DMS79 treated with DMSO at 0.1 percent for 48 hours (cell line): Measurements from ENCODE around the gene PAXX.

ENCODE experiments used
- DNase-seq: peaks from one replicate; lab custom pipeline; 2025; lab: John Stamatoyannopoulos, UW

PAXX gene

DNA sequence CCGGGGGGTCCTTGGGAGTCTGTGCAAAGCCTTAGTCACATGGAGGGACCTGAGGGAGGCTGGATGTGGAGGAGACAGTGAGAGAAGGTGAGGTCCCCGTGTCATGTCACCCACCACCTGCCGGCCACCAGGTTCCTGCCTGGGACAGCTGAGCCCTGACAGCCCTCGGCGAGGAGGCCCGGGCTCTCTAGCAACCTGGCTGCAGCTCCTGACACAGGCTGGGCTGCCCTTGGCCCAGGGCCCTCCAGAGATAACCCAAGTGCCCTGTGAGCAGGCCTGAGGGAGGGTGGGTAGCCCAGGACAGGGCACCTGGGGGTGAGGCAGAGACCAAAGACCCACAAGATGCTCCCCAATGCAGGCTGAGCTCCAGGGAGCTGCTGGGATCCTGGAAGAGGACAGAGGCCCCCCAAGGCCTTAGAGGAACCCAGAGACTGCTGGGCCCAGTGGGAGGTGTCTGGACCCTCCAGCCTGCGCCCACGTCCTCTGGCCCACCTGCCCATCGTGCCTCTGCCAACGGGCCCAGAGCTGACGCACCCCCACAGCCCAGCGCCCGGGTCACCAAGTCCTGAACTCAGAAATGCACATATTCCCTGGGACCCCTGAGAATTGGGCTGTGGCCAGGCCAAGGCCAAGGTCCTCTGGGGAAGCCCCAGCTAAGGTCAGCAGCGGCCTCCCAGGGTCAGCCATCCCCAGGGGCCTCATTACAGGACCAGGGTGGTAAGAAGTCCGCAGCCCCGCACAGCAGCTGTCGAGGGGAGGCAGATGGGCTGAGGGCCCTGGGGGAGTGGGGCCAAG lies 23.7 kb upstream of the PAXX start:
- no peak for DNase-seq

- DNase-seq, result no peak
These were observed 23.1 kb upstream of the PAXX start for GRCh38 chr9:136969150-136969549.

DNA sequence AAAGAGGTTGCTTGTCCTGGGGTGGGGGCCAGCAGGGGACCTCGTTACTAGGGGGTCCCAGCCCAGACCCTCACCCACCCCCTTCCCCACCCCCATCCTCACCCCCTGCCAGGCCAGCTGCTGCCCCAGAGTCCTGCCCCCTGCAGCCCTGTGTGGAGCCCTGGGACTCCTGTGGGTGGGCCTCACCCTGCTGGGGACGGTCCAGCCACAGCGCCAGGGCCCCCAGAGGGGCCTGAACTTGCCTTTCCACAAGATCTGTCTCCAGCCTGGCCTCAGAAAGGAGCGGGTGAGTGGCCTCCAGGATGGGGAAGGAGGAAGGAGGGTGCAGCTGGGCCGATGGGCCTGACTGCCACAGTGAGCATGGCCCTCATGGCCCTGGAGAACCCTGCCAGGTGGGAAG lies 22.4 kb upstream of the PAXX start:
- no peak for DNase-seq

- no peak for DNase-seq
These were observed 21.9 kb upstream of the PAXX start for GRCh38 chr9:136970361-136970760.

DNA sequence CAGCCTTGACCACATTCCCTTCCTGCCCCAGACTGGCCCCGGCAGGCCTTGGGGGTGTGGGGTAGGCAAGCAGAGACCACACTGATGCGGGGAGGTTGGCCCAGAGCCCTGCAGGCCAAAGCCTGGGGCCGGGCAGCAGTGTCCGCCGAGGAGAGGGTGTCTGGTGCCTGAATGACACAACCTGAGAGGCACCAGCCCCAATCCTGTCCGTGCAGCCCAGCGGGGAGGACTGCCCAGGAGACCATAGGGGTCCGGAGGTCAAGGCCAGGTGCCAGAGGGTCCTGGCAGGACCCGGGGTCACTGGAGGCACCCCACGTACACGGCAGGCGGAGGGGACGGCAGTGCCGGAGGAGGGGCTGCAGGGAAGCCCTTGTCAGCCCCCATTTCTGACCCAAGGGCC lies 20.5 kb upstream of the PAXX start:
- no peak for DNase-seq

DNA sequence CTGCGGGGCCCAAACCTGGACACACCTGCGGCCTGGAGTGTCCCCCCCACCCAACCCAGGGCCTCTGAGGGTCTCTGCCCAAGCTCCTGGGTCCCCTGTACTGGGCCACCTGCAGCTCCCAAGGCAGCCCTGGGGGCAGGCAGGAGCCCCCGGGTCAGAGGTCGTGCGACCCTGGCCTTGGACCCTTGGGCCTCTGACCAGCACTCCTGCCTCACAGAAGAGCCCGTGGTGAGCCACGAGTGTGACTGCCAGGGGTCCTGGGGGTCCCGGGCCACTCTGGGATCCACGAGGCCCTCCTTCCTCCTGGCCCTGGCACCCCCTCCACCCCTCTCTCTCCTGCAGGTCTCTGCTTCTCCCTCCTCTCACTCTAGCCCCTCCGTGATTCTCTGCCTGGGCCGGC lies 19.9 kb upstream of the PAXX start:
- no peak for DNase-seq

DNA sequence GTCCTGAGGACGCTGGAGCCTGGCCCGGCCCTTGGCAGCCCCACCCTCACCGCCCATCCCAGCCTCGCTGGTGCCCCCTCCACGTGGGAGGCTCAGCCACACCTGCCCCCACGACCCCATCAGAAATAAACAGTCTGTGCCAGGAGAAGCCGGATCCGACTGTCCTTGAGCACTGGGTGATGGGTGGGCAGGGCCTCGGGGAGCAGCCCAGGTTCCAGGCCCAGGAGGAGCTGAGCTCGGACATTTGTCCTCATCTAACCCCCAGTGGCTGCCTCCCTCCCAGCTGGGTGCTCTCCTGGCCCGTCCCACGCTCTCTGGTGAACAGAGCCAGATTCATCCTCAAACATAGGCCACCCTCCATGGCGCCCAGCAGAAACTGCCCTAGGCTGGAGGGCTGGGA lies 19.5 kb upstream of the PAXX start:
- DNase-seq, result no peak

- DNase-seq, result no peak
These were observed 18.3 kb upstream of the PAXX start for GRCh38 chr9:136973618-136974617.

- DNase-seq, result no peak
These were observed 17.2 kb upstream of the PAXX start for GRCh38 chr9:136974817-136975535.

GRCh38 chr9:136975644-136976043 lies 16.6 kb upstream of the PAXX start:
- no peak for DNase-seq

GRCh38 chr9:136977223-136977622 lies 15.0 kb upstream of the PAXX start, which contains the start of gene PTGDS:
Gene PTGDS (plus strand): TSS chr9:136977504. CDS start chr9:136977579, 75 bp downstream.
- no peak for DNase-seq

GRCh38 chr9:136977649-136978072 lies 14.6 kb upstream of the PAXX start:
- no peak for DNase-seq

DNA sequence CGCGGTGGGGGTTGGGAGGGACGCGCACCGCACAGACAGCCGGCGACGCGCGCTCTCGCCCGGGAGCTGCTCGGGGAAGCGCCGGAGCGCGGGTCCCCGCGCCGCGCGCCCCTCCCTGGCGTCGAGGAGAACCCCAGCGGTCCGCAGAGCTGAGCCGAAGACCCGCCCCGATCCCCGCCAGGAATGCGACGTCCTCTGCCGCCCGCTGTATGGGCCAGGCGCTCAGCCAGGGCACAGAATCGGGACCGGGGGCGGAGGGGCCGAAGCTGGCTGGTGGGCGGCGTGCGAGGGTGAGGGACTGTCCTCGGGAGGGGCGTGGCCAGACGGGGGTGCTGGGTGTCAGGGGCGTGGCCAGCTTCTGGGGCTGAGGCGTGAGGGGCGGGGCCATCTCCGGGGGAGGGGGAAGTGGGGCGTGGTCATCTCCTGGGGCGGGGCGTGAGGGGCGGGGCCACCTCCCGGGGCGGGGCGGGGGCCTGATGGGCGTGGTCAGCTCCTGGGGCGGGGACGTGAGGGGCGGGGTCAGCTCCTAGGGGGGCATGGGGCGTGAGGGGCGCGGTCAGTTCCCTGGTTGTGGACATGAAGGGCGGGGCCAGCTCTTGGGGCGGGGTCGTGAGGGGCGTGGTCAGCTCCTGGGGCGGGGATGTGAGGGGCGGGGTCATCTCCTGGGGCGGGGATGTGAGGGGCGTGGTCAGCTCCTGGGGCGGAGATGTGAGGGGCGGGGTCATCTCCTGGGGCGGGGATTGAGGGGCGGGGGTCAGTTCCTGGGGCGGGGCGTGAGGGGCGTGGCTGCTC lies 14.0 kb upstream of the PAXX start:
- no peak for DNase-seq

GRCh38 chr9:136978865-136979544 lies 13.2 kb upstream of the PAXX start:
- DNase-seq, result no peak

- DNase-seq, result no peak
These were observed 12.2 kb upstream of the PAXX start for GRCh38 chr9:136979769-136980587.

DNA sequence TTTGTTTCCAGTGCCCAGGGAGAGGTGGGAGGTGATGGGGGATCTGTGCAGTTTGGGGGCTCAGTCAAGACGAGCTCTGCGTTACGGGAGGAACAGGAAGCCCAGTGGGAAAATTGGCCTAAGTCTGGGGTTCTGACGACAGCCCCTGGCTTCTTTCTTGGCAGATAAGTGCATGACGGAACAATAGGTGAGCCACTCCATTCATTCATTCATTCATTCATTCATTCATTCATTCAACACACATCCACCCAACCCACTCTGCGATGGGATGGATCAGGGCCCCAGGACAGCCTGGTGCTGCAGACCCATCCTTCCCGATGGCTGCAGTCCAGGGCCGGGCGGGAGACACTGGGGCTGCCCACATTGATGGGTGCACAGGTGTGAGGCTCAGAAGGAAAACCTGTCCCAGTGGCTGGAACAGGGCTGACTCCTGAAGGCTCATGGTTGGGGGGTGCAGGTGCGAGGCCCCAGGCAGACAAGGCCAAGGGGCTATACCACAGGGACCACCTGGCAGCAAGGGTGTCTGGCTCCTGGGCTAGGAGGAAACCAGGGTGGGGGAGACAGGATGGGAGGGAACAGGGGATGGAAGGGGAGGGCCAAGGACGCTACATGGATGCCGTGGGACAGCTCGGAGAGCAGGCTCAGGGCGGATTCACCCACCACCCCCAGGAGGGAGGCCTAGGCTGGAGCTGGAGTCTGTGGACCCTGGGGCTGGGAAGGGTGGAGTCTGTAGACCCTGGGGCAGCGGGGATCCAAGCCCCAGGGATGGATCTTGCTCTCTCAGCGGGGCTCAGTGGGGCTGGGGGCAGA lies 11.3 kb upstream of the PAXX start:
- no peak for DNase-seq

GRCh38 chr9:136981588-136982231 lies 10.5 kb upstream of the PAXX start:
- no peak for DNase-seq

GRCh38 chr9:136982232-136983051 lies 9.8 kb upstream of the PAXX start, which contains the start of gene LCNL1:
Gene LCNL1 (plus strand): TSS chr9:136982993. CDS start chr9:136983587, 594 bp downstream.
- DNase-seq, result no peak
